Gastroesophageal sphincter (tissue), 3 donors: ENCODE results near the gene HCFC1R1.

Source experiments
- CTCF ChIP-seq, 4 experiments: fragments of 200-600 bp in 2 of 4; fragments of 450-650 bp in 2 of 4; sonication (generic) in 1 of 4; IDR thresholded peaks; one replicate each; pipeline ENCODE4 v1.5.1; 2017 to 2019; ENCODE audit warnings: antibody characterized with exemption in 4 of 4, mild to moderate bottlenecking in 2 of 4, moderate library complexity in 2 of 4
- POLR2A ChIP-seq, 2 donors: fragments of 450-650 bp; IDR thresholded peaks; one replicate each; pipeline ENCODE4 v1.6.1; 2017; ENCODE audit warnings: antibody characterized with exemption in 2 of 2, mild to moderate bottlenecking in 2 of 2, moderate library complexity in 1 of 2
- POLR2AphosphoS5 ChIP-seq: sonication (generic); formaldehyde crosslinking; IDR thresholded peaks from one replicate; pipeline ENCODE4 v1.6.1; 2017; ENCODE audit warnings: antibody characterized with exemption

- TF ChIP-seq CTCF (IDR thresholded peaks at IDR 0.05) (no peak), POLR2A (IDR thresholded peaks at IDR 0.05) (no peak), POLR2AphosphoS5 (no peak)
Observed at GRCh38 chr16:2981177-2981898, 42.4 kb downstream of the HCFC1R1 start.
